NCI-H2196 (cell line): ENCODE data around the gene DIO2.

Experiments used
- DNase-seq: peaks from one replicate; lab custom pipeline; 2025; ENCODE audit not compliant: unreplicated experiment; lab: John Stamatoyannopoulos, UW

DIO2 gene

DNA sequence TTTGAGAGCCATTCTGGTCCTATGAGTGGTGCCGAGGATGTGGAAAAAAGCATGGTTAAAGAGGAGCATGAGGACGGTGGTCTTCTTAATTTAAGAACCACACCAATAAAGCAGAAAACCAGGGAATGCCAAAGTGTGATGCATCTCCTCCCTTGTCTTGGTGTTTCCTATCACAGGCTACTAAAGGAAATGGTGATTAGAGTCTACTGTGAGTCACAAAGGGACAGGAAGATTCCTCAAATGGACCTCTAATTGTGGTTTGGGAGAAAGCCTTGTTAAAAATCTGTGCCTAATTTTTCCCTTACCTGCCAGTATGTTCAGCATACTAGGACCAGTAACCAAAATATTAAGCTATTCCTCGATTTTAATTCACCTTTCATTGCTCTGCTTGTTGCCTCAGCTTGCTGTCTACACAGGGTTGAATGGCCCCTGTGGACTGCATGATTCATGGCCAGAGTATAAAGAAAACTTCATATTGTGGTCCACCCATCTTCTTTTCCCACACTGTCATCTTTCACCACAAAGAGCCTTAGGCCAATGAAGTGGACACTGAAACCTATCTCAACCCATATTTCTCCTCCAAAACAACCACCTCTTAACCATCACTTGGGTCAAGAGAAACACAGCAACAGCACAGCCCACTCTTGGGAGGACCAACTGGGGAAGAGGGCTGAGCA is 38.8 kb downstream of the DIO2 start:
- no peak for DNase-seq

DNA sequence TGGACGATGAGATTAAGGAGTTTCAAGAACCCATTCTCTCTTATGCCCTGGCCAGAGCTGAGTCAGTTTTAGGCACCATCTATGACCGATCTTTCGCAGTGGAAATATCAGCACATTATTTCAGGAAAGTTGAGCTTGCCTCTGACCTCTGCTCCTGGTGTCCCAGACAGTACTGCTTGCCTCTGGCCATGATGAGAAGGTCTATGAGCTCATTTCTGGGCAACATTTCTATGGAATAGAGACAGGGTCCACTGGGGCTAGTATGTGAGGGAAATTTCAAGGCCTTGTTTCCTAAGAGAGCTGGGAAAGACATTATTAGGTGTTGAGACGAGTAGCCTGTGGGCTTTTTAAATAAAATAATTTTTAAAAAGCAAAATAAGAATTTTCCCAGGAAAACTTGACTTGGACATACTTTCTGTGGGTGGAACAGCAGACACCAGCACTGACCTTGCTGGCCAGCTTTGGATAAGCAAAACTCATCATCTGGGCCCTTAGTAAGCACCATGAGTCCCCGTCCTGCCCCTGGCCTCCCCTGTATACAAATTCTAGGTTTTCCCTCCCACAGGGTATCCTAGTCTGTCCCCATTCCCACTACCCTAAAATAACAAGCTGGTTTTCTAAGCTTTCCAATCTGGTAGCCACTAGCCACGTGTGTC is 43.4 kb downstream of the DIO2 start:
- DNase-seq, result no peak

DNA sequence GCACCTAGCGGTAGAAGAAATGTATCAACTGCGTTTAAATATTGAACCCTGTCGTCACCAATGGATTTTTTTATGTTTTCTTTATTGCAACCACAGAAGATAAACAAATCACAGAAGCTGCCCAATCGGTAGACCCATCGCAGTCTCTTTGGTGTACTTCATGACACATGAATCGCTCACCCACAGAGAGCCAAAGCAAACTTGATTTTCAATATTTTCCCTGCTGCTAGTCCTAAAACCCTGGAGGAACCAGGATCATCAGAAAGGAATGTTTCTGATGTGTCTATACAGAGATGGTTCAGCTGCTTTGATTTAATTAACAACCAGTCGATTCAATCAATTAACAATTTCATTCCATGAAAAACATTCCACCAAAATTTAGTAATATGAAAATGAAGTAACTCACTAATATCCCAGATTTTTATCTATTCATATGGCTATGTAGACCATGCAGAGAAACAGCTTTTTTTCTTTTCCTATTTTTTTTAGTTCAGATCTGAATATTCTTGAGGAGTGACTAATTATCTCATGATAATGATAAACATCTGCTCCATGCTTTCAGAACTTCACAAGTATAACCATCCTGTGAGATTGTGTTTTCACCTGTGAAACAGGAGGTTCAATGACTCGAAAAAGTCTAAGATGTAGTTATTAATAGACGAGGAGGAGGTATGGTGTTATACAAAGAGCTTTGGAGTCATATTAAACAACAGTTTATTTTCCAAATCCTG is 46.1 kb downstream of the DIO2 start:
- no peak for DNase-seq

DNA sequence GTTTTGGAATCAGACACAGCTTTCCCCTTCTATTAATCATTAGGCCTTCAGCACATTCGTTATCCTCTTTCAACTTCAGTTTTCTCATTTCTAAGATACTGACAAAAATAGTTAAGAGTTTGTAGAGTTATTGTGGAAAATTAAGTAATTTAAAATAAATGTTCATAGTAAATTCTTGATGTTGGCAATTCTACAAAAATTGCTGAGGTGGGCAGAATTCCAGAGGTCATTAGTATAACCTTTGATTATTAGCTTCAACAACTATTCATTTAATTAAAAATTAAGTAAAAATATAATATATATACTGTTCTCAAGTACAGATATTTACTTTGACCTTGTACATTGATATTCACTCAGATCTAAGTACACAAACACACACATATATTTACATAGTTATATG is 58.5 kb downstream of the DIO2 start:
- DNase-seq, result no peak

DNA sequence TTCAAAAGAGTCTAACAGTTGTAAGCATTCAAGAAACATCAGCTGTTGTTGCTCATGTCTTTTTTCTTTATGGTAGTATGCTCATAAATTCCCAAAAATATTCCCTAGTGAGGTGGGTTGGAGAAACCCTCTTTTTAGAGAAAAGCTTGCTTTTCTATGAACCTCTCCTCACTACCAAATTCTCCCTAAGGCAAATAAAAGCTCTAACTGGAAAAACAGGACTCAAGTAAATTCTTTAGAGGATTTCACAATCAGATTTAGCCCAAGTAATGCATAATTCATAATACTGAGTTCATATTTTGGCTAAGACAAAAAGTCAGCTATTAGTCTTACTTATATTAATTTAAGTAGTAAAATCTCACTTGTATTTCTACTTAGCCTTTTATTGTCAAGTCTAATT is 59.1 kb downstream of the DIO2 start:
- no peak for DNase-seq

DNA sequence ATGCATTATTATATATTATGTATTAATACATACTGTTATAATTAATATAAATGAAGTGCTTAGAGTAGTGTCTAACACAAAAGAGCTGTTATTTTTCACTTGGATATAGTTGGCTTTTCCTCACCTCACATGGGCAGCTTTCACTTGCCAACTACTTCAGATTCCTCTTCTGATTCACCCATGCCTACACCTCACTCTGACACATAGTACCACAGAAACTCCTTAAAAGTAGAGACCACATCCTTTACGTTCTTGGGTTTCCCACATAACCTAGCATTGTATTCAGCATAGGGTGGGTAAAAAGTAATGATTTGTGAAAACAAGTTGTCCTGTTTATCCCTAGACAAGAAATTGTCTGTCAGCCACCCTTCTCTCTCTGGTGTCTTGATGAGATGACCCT is 61.0 kb downstream of the DIO2 start:
- DNase-seq, result no peak
